Tibial artery (tissue), 4 donors: Measurements from ENCODE around the gene TOX2.

Source experiments
- DNase-seq, 2 donors: peaks; one replicate each; pipeline ENCODE4 v3.0.0-alpha.2; 2019
- H3K27ac ChIP-seq, 2 donors: fragments of 200-600 bp; sonication (generic) in 1 of 2; 1 replicate in 1 of 2; 2 replicates in 1 of 2; pipeline ENCODE4 v1.5.1; 2018 to 2019; ENCODE audit warnings: mild to moderate bottlenecking in 1 of 2
- H3K27me3 ChIP-seq, 2 donors: fragments of 200-600 bp; sonication (generic) in 1 of 2; one replicate each; pipeline versions ENCODE4 v1.5.1 to v1.6.0; 2016 to 2019
- H3K36me3 ChIP-seq, 3 donors: fragments of 200-600 bp; sonication (generic) in 2 of 3; one replicate each; pipeline ENCODE4 v1.5.1; 2016 to 2019; ENCODE audit warnings: mild to moderate bottlenecking in 2 of 3
- H3K4me1 ChIP-seq, 4 donors: fragments of 200-600 bp; sonication (generic) in 2 of 4; 1 replicate in 3 of 4; 2 replicates in 1 of 4; pipeline ENCODE4 v1.5.1; 2016 to 2019
- H3K4me3 ChIP-seq, 2 donors: fragments of 200-600 bp; sonication (generic) in 1 of 2; 1 replicate in 1 of 2; 2 replicates in 1 of 2; pipeline ENCODE4 v1.5.1; 2018 to 2019; ENCODE audit warnings: mild to moderate bottlenecking in 2 of 2
- H3K9me3 ChIP-seq, 3 donors: fragments of 200-600 bp; sonication (generic) in 1 of 3; one replicate each; pipeline ENCODE4 v1.5.1; 2016 to 2019
- intact Hi-C: fragments of 100-400 bp; cut with DNase I; formaldehyde crosslinking; loops from one replicate; pipeline ENCODE4 v1.15.0; 2023; ENCODE audit warnings: low total_unique reads
- TF ChIP-seq, protein P1 (sequence below), 2 experiments: fragments of 200-600 bp in 1 of 2; fragments of 450-650 bp in 1 of 2; IDR thresholded peaks; one replicate each; pipeline ENCODE4 v1.5.1; 2017 to 2019; ENCODE audit warnings: antibody characterized with exemption in 2 of 2, mild to moderate bottlenecking in 1 of 2, moderate library complexity in 1 of 2

Gene TOX2

DNA sequence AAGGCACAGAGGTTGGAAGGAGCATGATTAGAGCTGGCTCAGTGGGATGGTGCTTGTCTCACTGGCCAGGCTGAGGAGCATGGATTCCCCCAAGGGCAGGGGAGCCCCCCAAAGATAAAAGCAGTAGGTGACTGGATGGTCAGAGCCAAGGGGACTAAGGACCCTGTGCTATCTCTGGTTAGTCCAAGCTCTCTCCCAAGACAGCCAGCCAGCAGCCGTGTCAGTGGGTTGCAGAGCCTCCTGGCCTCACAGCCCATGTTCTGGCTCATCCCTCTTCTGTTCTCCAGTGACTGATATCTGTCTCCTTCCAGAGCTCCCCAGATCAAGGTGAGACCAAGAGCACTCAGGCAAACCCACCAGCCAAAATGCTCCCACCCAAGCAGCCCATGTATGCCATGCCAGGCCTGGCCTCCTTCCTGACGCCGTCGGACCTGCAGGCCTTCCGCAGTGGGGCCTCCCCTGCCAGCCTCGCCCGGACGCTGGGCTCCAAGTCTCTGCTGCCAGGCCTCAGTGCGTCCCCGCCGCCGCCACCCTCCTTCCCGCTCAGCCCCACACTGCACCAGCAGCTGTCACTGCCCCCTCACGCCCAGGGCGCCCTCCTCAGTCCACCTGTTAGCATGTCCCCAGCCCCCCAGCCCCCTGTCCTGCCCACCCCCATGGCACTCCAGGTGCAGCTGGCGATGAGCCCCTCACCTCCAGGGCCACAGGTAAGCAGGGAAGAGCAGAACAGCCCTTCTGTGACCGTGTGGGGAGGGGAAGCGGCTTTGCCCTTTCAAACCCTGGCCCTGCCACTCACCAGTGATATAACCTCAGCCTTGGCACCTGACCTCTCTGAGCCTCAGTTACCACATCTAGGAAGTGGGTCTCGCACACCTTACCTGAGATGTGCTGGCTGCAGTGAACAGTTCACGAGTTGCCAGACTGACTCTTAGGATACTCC lies 151.0 kb downstream of the TOX2 start:
- Histone ChIP-seq H3K4me3 (no peak overlapping the region), H3K27ac (no peak overlapping the region), H3K9me3 (no peaks in the 10 kb centered on the region), H3K36me3 (no peaks in the 10 kb centered on the region), H3K4me1 (no peaks in the 10 kb centered on the region), H3K27me3 (peaks cover 0 to 8% of the 10 kb centered on the region in 2 donors)
- TF ChIP-seq, protein P1, sequence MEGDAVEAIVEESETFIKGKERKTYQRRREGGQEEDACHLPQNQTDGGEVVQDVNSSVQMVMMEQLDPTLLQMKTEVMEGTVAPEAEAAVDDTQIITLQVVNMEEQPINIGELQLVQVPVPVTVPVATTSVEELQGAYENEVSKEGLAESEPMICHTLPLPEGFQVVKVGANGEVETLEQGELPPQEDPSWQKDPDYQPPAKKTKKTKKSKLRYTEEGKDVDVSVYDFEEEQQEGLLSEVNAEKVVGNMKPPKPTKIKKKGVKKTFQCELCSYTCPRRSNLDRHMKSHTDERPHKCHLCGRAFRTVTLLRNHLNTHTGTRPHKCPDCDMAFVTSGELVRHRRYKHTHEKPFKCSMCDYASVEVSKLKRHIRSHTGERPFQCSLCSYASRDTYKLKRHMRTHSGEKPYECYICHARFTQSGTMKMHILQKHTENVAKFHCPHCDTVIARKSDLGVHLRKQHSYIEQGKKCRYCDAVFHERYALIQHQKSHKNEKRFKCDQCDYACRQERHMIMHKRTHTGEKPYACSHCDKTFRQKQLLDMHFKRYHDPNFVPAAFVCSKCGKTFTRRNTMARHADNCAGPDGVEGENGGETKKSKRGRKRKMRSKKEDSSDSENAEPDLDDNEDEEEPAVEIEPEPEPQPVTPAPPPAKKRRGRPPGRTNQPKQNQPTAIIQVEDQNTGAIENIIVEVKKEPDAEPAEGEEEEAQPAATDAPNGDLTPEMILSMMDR (IDR thresholded peaks at IDR 0.05): no peak
- intact Hi-C loops: no loop called here
- DNase-seq: no peak

DNA sequence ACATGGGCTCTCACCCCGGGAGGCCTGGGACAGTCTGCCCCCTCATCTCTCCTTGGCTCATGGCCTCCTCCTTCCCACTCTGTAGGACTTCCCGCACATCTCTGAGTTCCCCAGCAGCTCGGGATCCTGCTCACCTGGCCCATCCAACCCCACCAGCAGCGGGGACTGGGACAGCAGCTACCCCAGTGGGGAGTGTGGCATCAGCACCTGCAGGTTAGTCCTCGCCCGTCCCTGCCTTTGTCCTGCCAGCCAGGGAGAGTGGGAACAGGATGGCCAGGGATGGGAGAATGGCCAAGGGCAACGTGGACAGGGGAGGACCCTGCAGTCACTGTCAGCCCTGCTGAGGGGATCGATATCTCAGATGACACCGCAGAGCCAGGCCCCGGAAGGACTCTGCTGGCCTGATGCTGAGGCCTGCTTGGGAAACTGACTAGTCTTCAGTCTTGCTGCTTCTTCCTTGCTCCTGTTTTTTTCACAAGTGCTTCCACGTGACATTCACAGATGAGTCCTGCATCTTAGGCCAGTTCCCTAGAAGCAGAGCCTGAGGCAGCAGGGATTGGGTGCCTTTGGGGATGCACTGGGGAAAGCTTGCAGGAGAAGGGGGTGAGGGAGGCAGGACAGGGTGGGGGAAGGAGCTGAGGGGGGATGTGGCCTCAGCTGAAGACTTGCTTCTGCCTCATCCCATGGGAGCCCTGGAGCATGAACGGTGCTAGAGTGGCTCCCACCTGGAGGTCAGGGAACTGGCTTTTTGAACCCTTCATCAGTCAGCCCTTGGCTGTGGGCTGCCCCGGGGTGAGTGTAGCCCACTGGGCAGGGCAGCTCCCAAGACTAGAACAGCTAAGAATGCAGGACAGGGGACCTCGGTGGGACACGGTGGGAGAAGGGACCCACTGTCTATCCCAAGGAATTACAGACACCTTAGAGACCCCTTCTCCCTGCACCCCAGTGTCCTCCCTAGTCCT lies 152.3 kb downstream of the TOX2 start:
- H3K9me3 ChIP-seq: no peaks in the 10 kb centered on the region
- H3K36me3 ChIP-seq: no peaks in the 10 kb centered on the region
- H3K4me1 ChIP-seq: no peaks in the 10 kb centered on the region
- H3K27ac ChIP-seq: no peak overlapping the region
- H3K27me3 ChIP-seq: peaks cover 0 to 13% of the 10 kb centered on the region in 2 donors
- no peak overlapping the region for H3K4me3 ChIP-seq
- intact Hi-C loops: no loop called here
- TF ChIP-seq, protein P1 (IDR thresholded peaks at IDR 0.05): no peak
- peak in 1 of 2 donors; percentile 47 for DNase-seq

DNA sequence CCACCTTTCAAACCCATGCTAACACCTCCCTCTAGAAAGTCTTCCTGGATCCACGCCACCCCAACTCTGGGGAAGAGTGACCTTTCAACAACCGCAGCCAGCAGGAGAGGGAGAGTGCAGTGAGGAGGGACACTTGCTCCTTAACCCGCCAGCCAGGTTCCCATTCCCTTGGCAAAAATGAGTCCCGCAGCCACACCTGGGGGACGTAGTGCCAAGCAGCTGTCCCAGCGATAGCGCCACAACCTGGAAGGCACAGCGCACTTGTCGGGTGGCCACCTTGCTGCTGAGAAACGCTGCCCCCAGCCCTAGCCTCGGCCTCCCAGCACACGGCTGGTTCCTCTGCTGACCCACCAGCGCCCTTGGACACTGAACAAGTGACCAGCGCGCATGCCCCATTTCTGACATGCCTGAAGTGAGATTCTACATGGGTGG lies 153.0 kb downstream of the TOX2 start:
- TF ChIP-seq, protein P1 (IDR thresholded peaks at IDR 0.05): no peak
- no peak overlapping the region for H3K4me3 ChIP-seq
- DNase-seq: peak in 1 of 2 donors; percentile 33
- H3K36me3 ChIP-seq: no peaks in the 10 kb centered on the region
- intact Hi-C loops: no loop called here
- no peaks in the 10 kb centered on the region for H3K9me3 ChIP-seq
- no peaks in the 10 kb centered on the region for H3K4me1 ChIP-seq
- no peak overlapping the region for H3K27ac ChIP-seq
- H3K27me3 ChIP-seq: peaks cover 0 to 13% of the 10 kb centered on the region in 2 donors

DNA sequence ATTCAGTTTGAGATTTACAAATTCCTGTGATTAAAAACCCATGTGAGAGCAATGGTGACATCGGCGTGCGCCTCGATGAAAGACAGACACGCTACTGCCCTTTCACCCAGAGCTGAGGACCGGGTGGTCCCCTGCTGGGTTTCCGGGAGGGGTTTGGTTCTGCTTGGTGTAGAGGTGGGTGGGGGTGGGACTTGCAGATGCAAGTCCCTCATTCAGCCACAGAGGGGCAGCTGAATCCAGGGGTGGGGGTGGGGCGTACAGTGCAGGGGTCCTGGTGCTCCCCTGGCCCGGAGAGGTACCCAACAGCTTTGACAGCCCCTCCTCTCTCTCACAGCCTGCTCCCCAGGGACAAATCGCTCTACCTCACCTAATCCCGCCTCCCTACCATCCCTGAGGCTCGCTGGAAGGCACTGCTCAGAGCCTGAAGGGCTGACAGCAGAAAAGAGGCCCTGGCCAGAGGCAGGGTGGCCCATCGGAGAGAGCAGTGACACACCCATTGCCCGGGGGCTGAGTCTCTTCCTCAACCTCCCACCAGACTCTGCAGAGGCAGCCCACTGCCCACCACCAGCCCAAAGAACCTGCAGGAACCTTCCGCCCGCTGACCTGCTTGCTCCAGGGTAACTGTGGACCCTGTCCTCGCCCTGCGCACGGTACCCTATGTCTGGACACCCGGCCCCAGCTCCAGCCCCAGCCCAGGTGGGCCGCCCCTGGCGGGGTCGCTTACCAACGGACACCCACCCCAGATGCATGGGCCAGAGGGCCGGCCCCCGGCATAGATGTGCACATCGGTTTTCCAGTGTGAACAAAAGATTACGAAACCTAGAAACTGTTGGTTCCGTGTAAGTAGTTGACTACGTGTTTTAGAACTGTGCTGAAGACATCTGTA lies 153.9 kb downstream of the TOX2 start:
- Histone ChIP-seq H3K27me3 (peaks cover 0 to 16% of the 10 kb centered on the region in 2 donors), H3K4me3 (no peak overlapping the region), H3K4me1 (no peaks in the 10 kb centered on the region), H3K27ac (no peak overlapping the region), H3K36me3 (no peaks in the 10 kb centered on the region), H3K9me3 (no peaks in the 10 kb centered on the region)
- TF ChIP-seq, protein P1 (IDR thresholded peaks at IDR 0.05): no peak
- intact Hi-C loops: no loop called here
- DNase-seq: peak in 1 of 2 donors; percentile 49
